Measurements from ENCODE around the gene BAAT.

- TF ChIP-seq, protein P1, sequence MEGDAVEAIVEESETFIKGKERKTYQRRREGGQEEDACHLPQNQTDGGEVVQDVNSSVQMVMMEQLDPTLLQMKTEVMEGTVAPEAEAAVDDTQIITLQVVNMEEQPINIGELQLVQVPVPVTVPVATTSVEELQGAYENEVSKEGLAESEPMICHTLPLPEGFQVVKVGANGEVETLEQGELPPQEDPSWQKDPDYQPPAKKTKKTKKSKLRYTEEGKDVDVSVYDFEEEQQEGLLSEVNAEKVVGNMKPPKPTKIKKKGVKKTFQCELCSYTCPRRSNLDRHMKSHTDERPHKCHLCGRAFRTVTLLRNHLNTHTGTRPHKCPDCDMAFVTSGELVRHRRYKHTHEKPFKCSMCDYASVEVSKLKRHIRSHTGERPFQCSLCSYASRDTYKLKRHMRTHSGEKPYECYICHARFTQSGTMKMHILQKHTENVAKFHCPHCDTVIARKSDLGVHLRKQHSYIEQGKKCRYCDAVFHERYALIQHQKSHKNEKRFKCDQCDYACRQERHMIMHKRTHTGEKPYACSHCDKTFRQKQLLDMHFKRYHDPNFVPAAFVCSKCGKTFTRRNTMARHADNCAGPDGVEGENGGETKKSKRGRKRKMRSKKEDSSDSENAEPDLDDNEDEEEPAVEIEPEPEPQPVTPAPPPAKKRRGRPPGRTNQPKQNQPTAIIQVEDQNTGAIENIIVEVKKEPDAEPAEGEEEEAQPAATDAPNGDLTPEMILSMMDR (IDR thresholded peaks at IDR 0.05; ENCODE audit: low read depth, low read length, poor library complexity, severe bottlenecking) = no peak
- TF ChIP-seq EZH2phosphoT487 (IDR thresholded peaks at IDR 0.05; ENCODE audit: borderline replicate concordance, low read length) = no peak
These were observed 43.3 kb upstream of the BAAT start for GRCh38 chr9:101427957-101428655.

Data from DOHH2 (cell line).